Measurements from ENCODE around the gene CCN5. TPM values are rescaled to one million over a fixed set of nuclear protein-coding genes. Genes with fewer than 3 reads are reported as not detected.

The CCN5 gene
- total RNA-seq, 1 donor from 2014 or later = 37.0 TPM

- no peak for DNase-seq
- TF ChIP-seq, protein P1, sequence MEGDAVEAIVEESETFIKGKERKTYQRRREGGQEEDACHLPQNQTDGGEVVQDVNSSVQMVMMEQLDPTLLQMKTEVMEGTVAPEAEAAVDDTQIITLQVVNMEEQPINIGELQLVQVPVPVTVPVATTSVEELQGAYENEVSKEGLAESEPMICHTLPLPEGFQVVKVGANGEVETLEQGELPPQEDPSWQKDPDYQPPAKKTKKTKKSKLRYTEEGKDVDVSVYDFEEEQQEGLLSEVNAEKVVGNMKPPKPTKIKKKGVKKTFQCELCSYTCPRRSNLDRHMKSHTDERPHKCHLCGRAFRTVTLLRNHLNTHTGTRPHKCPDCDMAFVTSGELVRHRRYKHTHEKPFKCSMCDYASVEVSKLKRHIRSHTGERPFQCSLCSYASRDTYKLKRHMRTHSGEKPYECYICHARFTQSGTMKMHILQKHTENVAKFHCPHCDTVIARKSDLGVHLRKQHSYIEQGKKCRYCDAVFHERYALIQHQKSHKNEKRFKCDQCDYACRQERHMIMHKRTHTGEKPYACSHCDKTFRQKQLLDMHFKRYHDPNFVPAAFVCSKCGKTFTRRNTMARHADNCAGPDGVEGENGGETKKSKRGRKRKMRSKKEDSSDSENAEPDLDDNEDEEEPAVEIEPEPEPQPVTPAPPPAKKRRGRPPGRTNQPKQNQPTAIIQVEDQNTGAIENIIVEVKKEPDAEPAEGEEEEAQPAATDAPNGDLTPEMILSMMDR (IDR thresholded peaks at IDR 0.05; ENCODE audit: borderline replicate concordance) = peak; percentile 68
- intact Hi-C loops (cut with micrococcal nuclease) = no loop called here
These were observed 35.1 kb downstream of the CCN5 start for GRCh38 chr20:44750081-44750805.

GRCh38 chr20:44752099-44752931 lies 37.1 kb downstream of the CCN5 start:
- Histone ChIP-seq H3K27ac (replicated peaks) (no peak overlapping the region), H3K9me3 (replicated peaks) (no peaks in the 10 kb centered on the region), H3K4me3 (no peak overlapping the region), H3K36me3 (no peaks in the 10 kb centered on the region), H3K4me1 (peaks cover 18% of the 10 kb centered on the region), H3K27me3 (ENCODE audit: low read depth) (peaks cover 36% of the 10 kb centered on the region)
- no peak for DNase-seq
- TF ChIP-seq, protein P1 (IDR thresholded peaks at IDR 0.05; ENCODE audit: borderline replicate concordance) = no peak
- intact Hi-C loops (cut with micrococcal nuclease) = no loop called here

More at GRCh38 chr20:44750081-44750805, 35.1 kb downstream of the CCN5 start:
- Histone ChIP-seq H3K27ac (replicated peaks) (no peak overlapping the region), H3K27me3 (ENCODE audit: low read depth) (peaks cover 36% of the 10 kb centered on the region), H3K4me1 (peaks cover 37% of the 10 kb centered on the region), H3K4me3 (peak overlapping the region; percentile 40), H3K9me3 (replicated peaks) (no peaks in the 10 kb centered on the region), H3K36me3 (no peaks in the 10 kb centered on the region)

- H3K27me3 ChIP-seq (ENCODE audit: low read depth) = peaks cover 27% of the 10 kb centered on the region
- H3K27ac ChIP-seq (replicated peaks) = no peak overlapping the region
- intact Hi-C loops (cut with micrococcal nuclease) = no loop called here
These were observed 39.4 kb downstream of the CCN5 start for GRCh38 chr20:44754554-44754953.

DNA sequence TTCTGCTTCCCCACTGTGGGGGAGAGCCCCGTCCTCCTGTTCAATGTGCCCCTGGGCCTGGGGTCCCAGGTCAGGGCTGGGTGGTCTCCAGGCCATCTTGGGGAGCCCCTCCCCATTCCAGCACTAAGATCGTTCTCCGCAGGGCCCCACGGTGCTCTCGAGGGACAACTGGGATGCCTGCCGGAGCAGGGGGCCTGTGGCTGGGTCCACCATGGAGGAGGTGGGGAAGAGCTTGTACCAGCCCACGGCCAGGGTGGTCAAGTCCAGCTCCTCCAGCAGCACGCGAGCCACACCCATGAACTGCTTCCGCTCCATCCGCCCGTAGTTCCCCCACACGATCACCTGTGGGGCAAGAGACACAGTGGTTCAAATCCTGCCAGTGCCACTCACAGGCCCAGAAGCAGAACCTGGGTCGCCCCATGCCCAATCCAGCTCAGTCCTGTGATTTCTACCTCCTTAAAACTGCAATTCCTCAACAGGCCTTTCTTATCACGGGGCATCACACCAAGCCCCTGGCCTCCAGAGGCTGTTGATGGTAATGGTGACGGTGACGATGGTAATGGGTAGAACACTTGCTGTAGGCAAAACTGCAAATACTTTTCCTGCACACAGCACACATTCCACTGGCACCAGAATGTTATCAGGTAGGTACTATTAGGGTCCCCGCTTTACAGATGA lies 41.0 kb downstream of the CCN5 start:
- no peaks in the 10 kb centered on the region for H3K9me3 ChIP-seq (replicated peaks)
- intact Hi-C loops (cut with micrococcal nuclease) = no loop called here
- no peaks in the 10 kb centered on the region for H3K36me3 ChIP-seq
- peaks cover 13% of the 10 kb centered on the region for H3K27me3 ChIP-seq (ENCODE audit: low read depth)
- no peak for DNase-seq
- no peak overlapping the region for H3K4me3 ChIP-seq
- TF ChIP-seq, protein P1 (IDR thresholded peaks at IDR 0.05; ENCODE audit: borderline replicate concordance) = no peak
- no peak overlapping the region for H3K27ac ChIP-seq (replicated peaks)
- H3K4me1 ChIP-seq = peaks cover 3% of the 10 kb centered on the region

More at GRCh38 chr20:44754554-44754953, 39.4 kb downstream of the CCN5 start:
- H3K4me3 ChIP-seq = no peak overlapping the region
- no peaks in the 10 kb centered on the region for H3K9me3 ChIP-seq (replicated peaks)
- no peaks in the 10 kb centered on the region for H3K36me3 ChIP-seq
- TF ChIP-seq, protein P1 (IDR thresholded peaks at IDR 0.05; ENCODE audit: borderline replicate concordance) = no peak
- DNase-seq = no peak
- H3K4me1 ChIP-seq = peaks cover 11% of the 10 kb centered on the region

- peaks cover 7% of the 10 kb centered on the region for H3K27me3 ChIP-seq (ENCODE audit: low read depth)
- TF ChIP-seq, protein P1 (IDR thresholded peaks at IDR 0.05; ENCODE audit: borderline replicate concordance) = no peak
- H3K4me3 ChIP-seq = no peak overlapping the region
- peaks cover 9% of the 10 kb centered on the region for H3K4me1 ChIP-seq
- H3K9me3 ChIP-seq (replicated peaks) = no peaks in the 10 kb centered on the region
- intact Hi-C loops (cut with micrococcal nuclease) = no loop called here
- H3K27ac ChIP-seq (replicated peaks) = no peak overlapping the region
- no peaks in the 10 kb centered on the region for H3K36me3 ChIP-seq
- no peak for DNase-seq
These were observed 41.8 kb downstream of the CCN5 start for GRCh38 chr20:44756956-44757355.
